Mesenchymal stem cell (in vitro differentiated cells and primary cell): ENCODE measurements around the gene DSCAML1.
"Not testable (repeated sequence)": the region's sequence is repeated elsewhere in the genome, so short reads cannot be mapped to it uniquely, and the experiment has no call there.

Experiments
- DNase-seq: peaks from one replicate; pipeline ENCODE4 v3.0.0-alpha.2; 2013
- H2AFZ ChIP-seq: one replicate; pipeline ENCODE4 v1.6.1; 2013; ENCODE audit warnings: low read depth, mild to moderate bottlenecking, control low read depth, inconsistent platforms, low read length, moderate library complexity
- H2AK5ac ChIP-seq: 2 replicates; pipeline ENCODE4 v1.6.1; 2013; ENCODE audit warnings: low read length, moderate library complexity, mild to moderate bottlenecking, inconsistent platforms; ENCODE audit not compliant: severe bottlenecking
- H2BK120ac ChIP-seq: one replicate; pipeline ENCODE4 v1.6.1; 2013; ENCODE audit warnings: low read depth, mild to moderate bottlenecking, inconsistent platforms, low read length, moderate library complexity
- H2BK12ac ChIP-seq, 2 experiments: one replicate each; pipeline ENCODE4 v1.6.1; 2013; ENCODE audit warnings: inconsistent platforms in 2 of 2, low read length in 2 of 2, mild to moderate bottlenecking in 2 of 2, moderate library complexity in 2 of 2, control low read depth in 1 of 2
- H2BK15ac ChIP-seq: one replicate; pipeline ENCODE4 v1.6.1; 2013; ENCODE audit warnings: mild to moderate bottlenecking, low read depth, inconsistent platforms; ENCODE audit not compliant: poor library complexity, severe bottlenecking
- H2BK5ac ChIP-seq: 2 replicates; pipeline ENCODE4 v1.6.1; 2013; ENCODE audit warnings: low read depth, mild to moderate bottlenecking, low read length, control low read depth, inconsistent platforms; ENCODE audit not compliant: poor library complexity, severe bottlenecking
- H3K14ac ChIP-seq, 2 experiments: one replicate each; pipeline ENCODE4 v1.6.1; 2013; ENCODE audit warnings: inconsistent platforms in 2 of 2, low read length in 2 of 2, control low read depth in 1 of 2, mild to moderate bottlenecking in 1 of 2, moderate library complexity in 1 of 2
- H3K18ac ChIP-seq, 2 experiments: one replicate each; pipeline ENCODE4 v1.6.1; 2013; ENCODE audit warnings: inconsistent platforms in 2 of 2, low read length in 2 of 2, control low read depth in 1 of 2, low read depth in 1 of 2, mild to moderate bottlenecking in 1 of 2
- H3K23ac ChIP-seq, 2 experiments: one replicate each; pipeline ENCODE4 v1.6.1; 2013; ENCODE audit warnings: inconsistent platforms in 2 of 2, low read length in 2 of 2, mild to moderate bottlenecking in 2 of 2, moderate library complexity in 2 of 2, control low read depth in 1 of 2
- H3K27ac ChIP-seq: 2 replicates; pipeline ENCODE4 v1.5.1; 2013; ENCODE audit warnings: mild to moderate bottlenecking, moderate library complexity, low read length, control low read depth, inconsistent platforms; ENCODE audit not compliant: poor library complexity, severe bottlenecking
- H3K27me3 ChIP-seq, 2 experiments: 2 replicates each; pipeline versions ENCODE4 v1.6.1 to v1.7.0; 2013; ENCODE audit warnings: low read length in 2 of 2, mild to moderate bottlenecking in 2 of 2, moderate library complexity in 2 of 2, control low read depth in 1 of 2, inconsistent platforms in 1 of 2; ENCODE audit not compliant: control insufficient read depth in 1 of 2, insufficient read depth in 1 of 2
- H3K36me3 ChIP-seq, 2 experiments: 2 replicates each; pipeline versions ENCODE4 v1.6.1 to v1.7.0; 2013; ENCODE audit warnings: low read length in 2 of 2, control low read depth in 1 of 2, inconsistent platforms in 1 of 2, low read depth in 1 of 2, mild to moderate bottlenecking in 1 of 2; ENCODE audit not compliant: insufficient read depth in 2 of 2, control insufficient read depth in 1 of 2
- H3K4ac ChIP-seq, 2 experiments: one replicate each; pipeline ENCODE4 v1.6.1; 2013; ENCODE audit warnings: inconsistent platforms in 2 of 2, low read length in 2 of 2, mild to moderate bottlenecking in 2 of 2, moderate library complexity in 2 of 2, control low read depth in 1 of 2, low read depth in 1 of 2
- H3K4me1 ChIP-seq: 2 replicates; pipeline ENCODE4 v1.6.1; 2013; ENCODE audit warnings: low read depth, low read length, control low read depth; ENCODE audit not compliant: control insufficient read depth, insufficient read depth
- H3K4me2 ChIP-seq: 2 replicates; pipeline ENCODE4 v1.6.1; 2013; ENCODE audit warnings: low read length, mild to moderate bottlenecking, inconsistent platforms; ENCODE audit not compliant: poor library complexity, severe bottlenecking
- H3K4me3 ChIP-seq, 2 experiments: 2 replicates each; pipeline versions ENCODE4 v1.5.1 to v1.7.0; 2013; ENCODE audit warnings: low read length in 2 of 2, mild to moderate bottlenecking in 2 of 2, control low read depth in 1 of 2, low read depth in 1 of 2; ENCODE audit not compliant: insufficient read depth in 1 of 2
- H3K79me1 ChIP-seq: replicated peaks from 2 replicates; pipeline ENCODE4 v1.6.1; 2013; ENCODE audit warnings: mild to moderate bottlenecking, control low read depth, low read length, inconsistent platforms; ENCODE audit not compliant: poor library complexity, severe bottlenecking
- H3K9ac ChIP-seq: 2 replicates; pipeline ENCODE4 v1.7.0; 2013; ENCODE audit warnings: mild to moderate bottlenecking, low read length, moderate library complexity
- H3K9me3 ChIP-seq: 2 replicates; pipeline ENCODE4 v1.7.0; 2013; ENCODE audit warnings: mild to moderate bottlenecking, low read length; ENCODE audit not compliant: control insufficient read depth
- H4K8ac ChIP-seq: one replicate; pipeline ENCODE4 v1.6.1; 2013; ENCODE audit warnings: inconsistent platforms, mild to moderate bottlenecking, low read length, moderate library complexity
- H4K91ac ChIP-seq: one replicate; pipeline ENCODE4 v1.6.1; 2013; ENCODE audit warnings: mild to moderate bottlenecking, low read length, inconsistent platforms
- WGBS: methylation state at CpG from one replicate; pipeline ENCODE4 v1.1.7; 2013; ENCODE audit warnings: mixed read lengths; 5-methylcytosine and 5-hydroxymethylcytosine counted together

DSCAML1 gene

DNA sequence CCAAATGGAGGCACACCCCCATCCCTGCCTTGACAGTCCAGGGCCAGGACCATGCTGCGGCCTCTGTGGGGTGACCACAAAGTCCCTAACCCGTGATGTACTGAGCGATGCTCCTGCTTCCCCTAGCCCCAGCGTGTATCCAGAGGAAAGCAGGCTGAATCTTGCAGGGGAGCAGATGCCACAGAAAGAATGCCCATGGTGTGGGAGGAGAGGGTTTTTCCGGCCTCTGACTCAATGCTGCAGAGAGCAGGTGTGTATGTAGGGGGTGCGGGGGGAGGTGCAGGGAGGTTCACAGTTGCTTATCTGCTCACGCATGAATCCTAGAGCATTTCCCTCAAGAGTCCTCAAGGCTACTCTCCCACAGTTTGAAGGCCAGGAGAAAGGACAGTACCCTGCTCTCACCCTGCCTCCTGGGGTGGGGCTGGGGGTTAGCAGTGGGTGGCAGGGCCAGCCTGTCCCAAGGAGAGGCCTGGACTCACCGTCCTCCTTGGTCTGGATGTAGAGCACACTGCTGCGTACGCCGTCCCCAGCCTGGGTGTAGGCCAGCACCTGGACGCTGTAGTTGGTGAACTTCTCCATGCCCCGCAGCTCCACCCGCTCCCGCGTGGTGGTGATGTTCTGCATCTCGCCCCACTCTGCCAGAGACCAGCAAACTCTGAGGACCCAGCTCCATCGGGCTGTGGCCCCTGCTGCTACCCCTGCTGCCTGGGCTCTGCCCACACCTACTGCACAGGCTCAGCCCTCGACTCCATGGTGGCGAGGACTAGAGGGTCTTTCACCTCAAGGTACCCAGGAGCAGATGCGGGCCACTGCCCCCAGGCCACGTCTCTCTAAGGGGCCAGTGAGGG is 338.5 kb downstream of the DSCAML1 start:
- H3K9me3 ChIP-seq: peaks cover 17% of the 10 kb centered on the region

DNA sequence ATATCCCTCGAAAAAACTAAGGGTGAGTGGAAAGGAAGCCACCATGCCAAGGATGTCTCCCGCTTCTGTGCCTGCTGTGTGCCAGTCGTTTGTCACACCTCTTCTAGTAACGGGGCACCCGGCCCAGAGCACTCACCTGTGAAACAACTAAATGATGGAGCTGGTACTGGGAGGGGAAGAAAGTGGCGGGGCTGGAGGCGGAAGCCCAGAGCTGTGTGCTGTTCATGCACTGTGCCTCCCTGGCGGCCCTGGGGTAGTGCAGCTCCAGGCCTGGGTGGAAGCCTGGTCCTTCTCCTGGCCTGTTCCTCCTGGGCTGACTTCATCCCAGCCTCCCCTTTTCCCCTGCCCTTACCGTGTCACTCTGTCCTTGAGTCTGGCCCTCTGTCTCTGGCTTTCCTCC is 339.2 kb downstream of the DSCAML1 start:
- DNase-seq: no peak
- Histone ChIP-seq H4K91ac (no peak overlapping the region), H3K23ac (no peak overlapping the region), H2BK15ac (no peak overlapping the region), H3K79me1 (no peaks in the 10 kb centered on the region), H2BK12ac (no peak overlapping the region), H2AK5ac (no peak overlapping the region), H3K14ac (no peak overlapping the region), H2BK5ac (no peak overlapping the region), H3K4me3 (no peak overlapping the region), H3K9me3 (peaks cover 22% of the 10 kb centered on the region), H4K8ac (no peak overlapping the region), H2BK120ac (no peak overlapping the region), H3K4me1 (peaks cover 2% of the 10 kb centered on the region), H3K36me3 (no peaks in the 10 kb centered on the region), H2AFZ (no peak overlapping the region), H3K9ac (no peak overlapping the region), H3K18ac (no peak overlapping the region), H3K27me3 (peaks cover 42% of the 10 kb centered on the region in 2 experiments), H3K27ac (no peak overlapping the region), H3K4me2 (no peak overlapping the region), H3K4ac (no peak overlapping the region)
- whole genome bisulfite sequencing: 72% methylated on average over 8 of the region's 9 CpGs

More for the DNA sequence above, 338.5 kb downstream of the DSCAML1 start:
- no peak overlapping the region for H4K8ac ChIP-seq
- no peak for DNase-seq
- H3K27ac ChIP-seq: no peak overlapping the region
- no peaks in the 10 kb centered on the region for H3K36me3 ChIP-seq
- no peak overlapping the region for H3K18ac ChIP-seq
- H3K79me1 ChIP-seq: no peaks in the 10 kb centered on the region
- 92% methylated on average over 22 of the region's 22 CpGs for WGBS
- no peak overlapping the region for H3K9ac ChIP-seq
- no peak overlapping the region for H2AK5ac ChIP-seq
- H2BK120ac ChIP-seq: no peak overlapping the region
- H4K91ac ChIP-seq: no peak overlapping the region
- no peak overlapping the region for H2BK5ac ChIP-seq
- H2BK12ac ChIP-seq: no peak overlapping the region
- H2BK15ac ChIP-seq: no peak overlapping the region
- H3K27me3 ChIP-seq: peaks cover 45 to 48% of the 10 kb centered on the region in 2 experiments
- H3K4me2 ChIP-seq: no peak overlapping the region
- H3K4me1 ChIP-seq: peaks cover 3% of the 10 kb centered on the region
- no peak overlapping the region for H3K4ac ChIP-seq
- H2AFZ ChIP-seq: no peak overlapping the region
- no peak overlapping the region for H3K14ac ChIP-seq
- no peak overlapping the region for H3K4me3 ChIP-seq
- no peak overlapping the region for H3K23ac ChIP-seq

DNA sequence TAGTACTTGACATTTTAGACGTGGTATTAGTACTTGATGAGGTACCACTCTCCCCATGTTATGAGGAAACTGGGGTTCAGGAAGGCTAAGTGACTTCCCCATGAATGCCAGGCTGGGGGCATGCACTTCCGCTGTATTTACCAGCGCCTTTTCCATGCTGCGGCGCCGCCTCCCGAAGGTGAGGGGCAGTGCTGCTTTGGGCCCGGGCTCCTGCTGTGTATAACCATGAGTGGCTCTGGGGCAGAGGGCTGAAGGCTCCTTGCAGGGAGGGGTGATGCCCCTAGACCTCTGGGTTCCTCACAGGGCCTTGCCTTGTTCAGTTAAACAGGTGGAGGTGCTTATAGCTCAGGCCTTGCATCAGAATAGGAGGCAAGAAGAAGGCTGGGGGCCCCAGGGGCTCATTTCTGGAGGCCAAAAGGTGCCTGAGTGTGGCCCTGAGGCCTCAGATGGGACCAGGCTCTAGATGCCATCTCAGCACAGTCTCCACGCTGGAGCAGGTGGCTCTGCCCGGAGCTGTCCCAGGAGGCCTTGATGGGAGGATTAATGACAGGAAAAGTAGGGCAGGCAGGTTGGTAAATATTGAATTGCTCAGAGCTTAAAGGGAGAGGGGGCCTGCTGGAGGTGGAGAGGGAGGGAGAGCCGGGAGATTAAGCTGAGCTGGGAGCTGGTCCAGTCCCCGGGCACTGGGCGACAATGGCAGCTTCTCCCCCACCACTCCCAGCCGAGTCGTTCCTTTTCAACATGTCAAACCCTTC is 339.8 kb downstream of the DSCAML1 start:
- Histone ChIP-seq H3K4ac (no peak overlapping the region), H4K91ac (no peak overlapping the region), H3K4me1 (peaks cover 2% of the 10 kb centered on the region), H3K27me3 (peaks cover 39 to 40% of the 10 kb centered on the region in 2 experiments), H2BK5ac (no peak overlapping the region), H3K27ac (no peak overlapping the region), H3K4me2 (no peak overlapping the region), H2BK15ac (no peak overlapping the region), H3K79me1 (no peaks in the 10 kb centered on the region), H3K18ac (no peak overlapping the region), H2BK12ac (no peak overlapping the region), H2BK120ac (no peak overlapping the region), H4K8ac (no peak overlapping the region), H3K36me3 (no peaks in the 10 kb centered on the region), H3K9ac (no peak overlapping the region), H3K14ac (no peak overlapping the region), H3K9me3 (peaks cover 22% of the 10 kb centered on the region), H3K4me3 (no peak overlapping the region), H3K23ac (no peak overlapping the region), H2AFZ (no peak overlapping the region), H2AK5ac (no peak overlapping the region)
- 87% methylated on average over 15 of the region's 15 CpGs for WGBS
- DNase-seq: no peak

DNA sequence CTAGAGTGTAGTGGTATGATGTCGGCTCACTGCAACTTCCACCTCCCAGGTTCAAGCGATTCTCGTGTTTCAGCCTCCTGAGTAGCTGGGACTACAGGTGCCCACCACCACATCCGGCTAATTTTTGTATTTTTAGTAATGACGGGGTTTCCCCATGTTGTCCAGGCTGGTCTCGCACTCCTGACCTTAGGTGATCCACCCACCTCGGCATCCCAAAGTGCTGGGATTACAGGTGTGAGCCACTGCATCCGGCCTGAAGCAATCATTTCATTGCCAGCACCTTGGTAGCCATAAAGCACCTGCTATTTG is 340.3 kb downstream of the DSCAML1 start:
- not testable (repeated sequence) for H4K91ac ChIP-seq, H3K4me3 ChIP-seq, H3K23ac ChIP-seq, H3K9ac ChIP-seq, H3K4me2 ChIP-seq, H2AFZ ChIP-seq, H4K8ac ChIP-seq, H3K79me1 ChIP-seq, H3K4me1 ChIP-seq, H3K18ac ChIP-seq, H2BK15ac ChIP-seq, H2BK12ac ChIP-seq, H3K27ac ChIP-seq, H3K36me3 ChIP-seq, H3K4ac ChIP-seq, H2AK5ac ChIP-seq, H2BK5ac ChIP-seq, DNase-seq, H2BK120ac ChIP-seq, H3K14ac ChIP-seq
- peaks cover 22% of the 10 kb centered on the region for H3K9me3 ChIP-seq
- 87% methylated on average over 8 of the region's 8 CpGs for WGBS
- peaks cover 35 to 39% of the 10 kb centered on the region in 2 experiments for H3K27me3 ChIP-seq
